ENCODE results near the gene MPPED1. TPM values are rescaled to one million over a fixed set of nuclear protein-coding genes. Genes with fewer than 3 reads are reported as not detected.

The MPPED1 gene
- total and polyA plus RNA-seq, 2 experiments from 2014 or later: 0.30 to 0.97 TPM

DNA sequence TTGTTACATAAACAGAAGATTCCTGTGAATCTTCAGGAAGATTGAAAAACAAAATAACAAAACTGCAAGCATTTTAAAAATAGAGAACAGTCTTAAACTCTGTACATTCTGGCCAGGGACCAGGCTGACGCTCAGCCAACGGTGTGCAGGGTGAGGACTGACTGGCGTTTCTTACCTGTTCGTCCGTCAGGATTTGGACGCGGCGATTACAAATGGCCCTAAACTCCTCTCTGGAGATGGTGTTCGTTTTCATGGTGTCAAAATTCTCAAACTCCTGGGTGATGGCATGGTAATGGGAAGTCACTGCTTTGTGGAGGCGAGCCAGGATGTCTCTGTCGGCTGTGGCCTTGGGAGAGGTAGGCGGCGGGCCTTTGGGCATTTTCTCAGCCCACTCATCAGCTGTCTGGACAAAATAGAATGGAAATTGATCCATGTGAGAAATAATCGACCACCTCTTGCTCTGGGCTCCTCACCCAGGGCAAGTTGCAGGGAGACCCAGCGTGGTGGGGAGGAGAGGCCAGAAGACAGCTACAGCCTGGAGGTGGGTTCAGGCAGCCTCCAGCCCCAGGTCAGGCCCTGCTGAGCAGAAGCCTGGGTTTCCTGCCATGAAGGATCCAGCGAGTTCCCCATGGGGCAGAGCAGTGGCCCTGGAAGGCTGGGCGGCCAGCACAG is 143.0 kb downstream of the MPPED1 start:
- H3K4me2 ChIP-seq: no peak overlapping the region
- H3K9me3 ChIP-seq (ENCODE audit: low read depth): no peaks in the 10 kb centered on the region
- no peak for DNase-seq (ENCODE audit: low spot score)
- H3K27me3 ChIP-seq: no peaks in the 10 kb centered on the region
- no peak overlapping the region for H3K4me3 ChIP-seq
- no peaks in the 10 kb centered on the region for H4K20me1 ChIP-seq (ENCODE audit: insufficient read depth, poor library complexity, severe bottlenecking)
- H3K27ac ChIP-seq: no peak overlapping the region
- H3K4me1 ChIP-seq (ENCODE audit: insufficient read depth): no peaks in the 10 kb centered on the region
- 92% methylated on average over 17 of the region's 17 CpGs for WGBS (ENCODE audit: low lambda C conversion rate, missing lambda C conversion rate)
- H3K36me3 ChIP-seq (replicated peaks; ENCODE audit: insufficient read depth, low read depth): no peaks in the 10 kb centered on the region
- H3K79me2 ChIP-seq: no peaks in the 10 kb centered on the region
- TF ChIP-seq, protein P1, sequence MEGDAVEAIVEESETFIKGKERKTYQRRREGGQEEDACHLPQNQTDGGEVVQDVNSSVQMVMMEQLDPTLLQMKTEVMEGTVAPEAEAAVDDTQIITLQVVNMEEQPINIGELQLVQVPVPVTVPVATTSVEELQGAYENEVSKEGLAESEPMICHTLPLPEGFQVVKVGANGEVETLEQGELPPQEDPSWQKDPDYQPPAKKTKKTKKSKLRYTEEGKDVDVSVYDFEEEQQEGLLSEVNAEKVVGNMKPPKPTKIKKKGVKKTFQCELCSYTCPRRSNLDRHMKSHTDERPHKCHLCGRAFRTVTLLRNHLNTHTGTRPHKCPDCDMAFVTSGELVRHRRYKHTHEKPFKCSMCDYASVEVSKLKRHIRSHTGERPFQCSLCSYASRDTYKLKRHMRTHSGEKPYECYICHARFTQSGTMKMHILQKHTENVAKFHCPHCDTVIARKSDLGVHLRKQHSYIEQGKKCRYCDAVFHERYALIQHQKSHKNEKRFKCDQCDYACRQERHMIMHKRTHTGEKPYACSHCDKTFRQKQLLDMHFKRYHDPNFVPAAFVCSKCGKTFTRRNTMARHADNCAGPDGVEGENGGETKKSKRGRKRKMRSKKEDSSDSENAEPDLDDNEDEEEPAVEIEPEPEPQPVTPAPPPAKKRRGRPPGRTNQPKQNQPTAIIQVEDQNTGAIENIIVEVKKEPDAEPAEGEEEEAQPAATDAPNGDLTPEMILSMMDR (IDR thresholded peaks at IDR 0.05; ENCODE audit: poor library complexity): no peak
- no peak for TF ChIP-seq EZH2 (IDR thresholded peaks at IDR 0.05; ENCODE audit: borderline replicate concordance)
- no peaks in the 10 kb centered on the region for H3K9me2 ChIP-seq (replicated peaks; ENCODE audit: insufficient read depth)
- H2AFZ ChIP-seq: no peak overlapping the region

DNA sequence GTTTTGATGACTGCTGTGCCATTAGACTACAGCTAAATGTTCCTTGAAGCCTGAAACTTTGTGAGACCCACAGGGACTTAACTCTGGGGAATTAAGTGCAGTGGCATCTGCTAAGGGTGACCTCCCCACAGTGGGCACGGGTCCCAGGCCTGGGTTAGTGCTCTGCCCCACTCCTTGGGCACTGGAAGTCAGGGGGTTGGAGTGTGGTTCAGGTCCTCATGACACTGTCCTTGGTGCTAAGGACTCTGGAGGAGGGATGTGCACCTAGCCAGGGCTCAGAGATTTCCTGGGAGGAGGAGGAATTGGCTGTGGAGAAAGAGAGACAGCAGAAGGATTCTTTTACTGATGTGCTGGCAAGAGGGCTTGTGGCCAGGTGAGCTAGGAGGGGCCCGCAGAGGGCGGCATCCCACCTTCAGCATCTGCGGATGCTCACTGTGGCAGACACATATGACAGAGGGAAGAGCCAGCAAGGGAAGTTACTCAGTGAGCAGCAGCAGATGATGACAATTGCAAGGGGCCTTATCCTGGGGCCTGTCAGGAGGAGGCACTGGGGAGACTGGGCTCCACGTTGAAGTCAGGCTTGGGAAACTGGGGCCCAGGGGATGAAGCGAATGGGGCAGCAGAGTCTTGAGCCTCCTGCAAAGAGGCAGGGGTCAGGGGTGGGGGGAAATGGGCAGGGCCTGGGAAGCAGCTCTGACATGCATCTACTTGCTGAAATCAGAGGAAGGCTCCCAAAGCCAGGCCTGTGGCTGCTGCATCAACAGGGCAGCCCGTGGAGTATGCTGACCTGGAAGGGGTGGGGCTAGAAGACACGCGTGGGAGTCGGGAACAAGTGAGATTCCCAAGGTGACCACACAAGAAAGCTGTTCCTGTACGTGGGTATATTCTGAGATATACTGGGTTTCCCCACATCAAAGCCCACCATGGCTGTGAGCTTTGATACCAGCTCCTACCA is 144.0 kb downstream of the MPPED1 start:
- no peak overlapping the region for H3K4me2 ChIP-seq
- H3K79me2 ChIP-seq: no peaks in the 10 kb centered on the region
- no peaks in the 10 kb centered on the region for H3K27me3 ChIP-seq
- H3K27ac ChIP-seq: no peak overlapping the region
- H4K20me1 ChIP-seq (ENCODE audit: insufficient read depth, poor library complexity, severe bottlenecking): no peaks in the 10 kb centered on the region
- H3K4me3 ChIP-seq: no peak overlapping the region
- no peak overlapping the region for H2AFZ ChIP-seq
- no peaks in the 10 kb centered on the region for H3K36me3 ChIP-seq (replicated peaks; ENCODE audit: insufficient read depth, low read depth)
- WGBS (ENCODE audit: low lambda C conversion rate, missing lambda C conversion rate): 82% methylated on average over 11 of the region's 11 CpGs
- DNase-seq (ENCODE audit: low spot score): no peak
- no peaks in the 10 kb centered on the region for H3K9me2 ChIP-seq (replicated peaks; ENCODE audit: insufficient read depth)
- no peaks in the 10 kb centered on the region for H3K4me1 ChIP-seq (ENCODE audit: insufficient read depth)
- TF ChIP-seq, protein P1 (IDR thresholded peaks at IDR 0.05; ENCODE audit: poor library complexity): no peak
- TF ChIP-seq EZH2phosphoT487 (IDR thresholded peaks at IDR 0.05; ENCODE audit: low read depth, severe bottlenecking, unreplicated experiment): no peak
- TF ChIP-seq EZH2 (IDR thresholded peaks at IDR 0.05; ENCODE audit: borderline replicate concordance): no peak
- H3K9me3 ChIP-seq (ENCODE audit: low read depth): no peaks in the 10 kb centered on the region

Other genes starting within 250 kb of the MPPED1 start
- gene TTLL12, start 224.9 kb upstream of the MPPED1 start, total RNA-seq: 39.6 and 40.9 TPM in 2 replicates
- gene TTLL12, start 224.9 kb upstream of the MPPED1 start, polyA plus RNA-seq: 41.9 and 50.3 TPM in 2 replicates
- gene SCUBE1, start 68.6 kb upstream of the MPPED1 start, total RNA-seq: 0.96 and 2.1 TPM in 2 replicates
- gene SCUBE1, start 68.6 kb upstream of the MPPED1 start, polyA plus RNA-seq: 2.2 and 3.0 TPM in 2 replicates

Data from hepatocyte (in vitro differentiated cells).